NOMO-1 (cell line): Measurements from ENCODE around the gene EDEM2.
"Not testable (repeated sequence)": the region's sequence is repeated elsewhere in the genome, so short reads cannot be mapped to it uniquely, and the experiment has no call there.

Source experiments
- DNase-seq, 2 experiments: peaks; one replicate each; lab custom pipeline; 2025; ENCODE audit not compliant: unreplicated experiment in 2 of 2; lab: John Stamatoyannopoulos, UW

Gene EDEM2

GRCh38 chr20:35146920-35147574 lies at the start of gene EDEM2:
Gene EDEM2 (minus strand): TSS chr20:35147336. CDS start chr20:35147258, 78 bp downstream.
- DNase-seq = peak; percentile 85 to 92

- no peak for DNase-seq
Observed at GRCh38 chr20:35196313-35196712, 49.2 kb upstream of the EDEM2 start.

- DNase-seq = not testable (repeated sequence)
Observed at GRCh38 chr20:35193031-35193791, 46.1 kb upstream of the EDEM2 start.

GRCh38 chr20:35192118-35192872 lies 45.2 kb upstream of the EDEM2 start:
- DNase-seq = no peak

- no peak for DNase-seq
Observed at GRCh38 chr20:35191419-35192117, 44.4 kb upstream of the EDEM2 start.

GRCh38 chr20:35190556-35190955 lies 43.4 kb upstream of the EDEM2 start:
- no peak for DNase-seq

GRCh38 chr20:35189223-35189622 lies 42.1 kb upstream of the EDEM2 start:
- DNase-seq = not testable (repeated sequence)

GRCh38 chr20:35187584-35188190 lies 40.6 kb upstream of the EDEM2 start:
- DNase-seq = no peak

GRCh38 chr20:35186691-35187289 lies 39.7 kb upstream of the EDEM2 start:
- not testable (repeated sequence) for DNase-seq

GRCh38 chr20:35181731-35182130 lies 34.6 kb upstream of the EDEM2 start:
- DNase-seq = no peak

GRCh38 chr20:35180266-35180665 lies 33.1 kb upstream of the EDEM2 start:
- DNase-seq = no peak

GRCh38 chr20:35179292-35180212 lies 32.4 kb upstream of the EDEM2 start:
- DNase-seq = no peak

- DNase-seq = no peak
Observed at GRCh38 chr20:35176132-35176531, 29.0 kb upstream of the EDEM2 start.

- no peak for DNase-seq
Observed at GRCh38 chr20:35174458-35175216, 27.5 kb upstream of the EDEM2 start.

- no peak for DNase-seq
Observed at GRCh38 chr20:35173576-35174192, 26.5 kb upstream of the EDEM2 start.

GRCh38 chr20:35172434-35172806 lies 25.3 kb upstream of the EDEM2 start:
- no peak for DNase-seq

- DNase-seq = peak; percentile 81 to 82
Observed at GRCh38 chr20:35171753-35172433, 24.8 kb upstream of the EDEM2 start, which contains the start of gene PROCR. Gene PROCR (plus strand): TSS chr20:35172072. CDS start chr20:35172155, 83 bp downstream.
